Right atrium auricular region (tissue), 2 donors: ENCODE data around the gene GIPC2. TPM values are rescaled to one million over a fixed set of nuclear protein-coding genes. Genes with fewer than 3 reads are reported as not detected.

Source experiments
- DNase-seq: peaks from one replicate; pipeline ENCODE4 v3.0.0-alpha.2; 2019; ENCODE audit warnings: low spot score
- H3K27ac ChIP-seq, 2 donors: fragments of 200-600 bp; sonication (generic); 1 replicate in 1 of 2; 2 replicates in 1 of 2; pipeline ENCODE4 v1.5.1; 2016 to 2019
- H3K27me3 ChIP-seq, 2 donors: fragments of 200-600 bp; sonication (generic); one replicate each; pipeline versions ENCODE4 v1.5.1 to v1.6.0; 2017 to 2019
- H3K36me3 ChIP-seq: fragments of 200-600 bp; sonication (generic); one replicate; pipeline ENCODE4 v1.5.1; 2016
- H3K4me1 ChIP-seq, 2 donors: fragments of 200-600 bp; sonication (generic); one replicate each; pipeline versions ENCODE4 v1.5.1 to v1.6.0; 2017 to 2019
- H3K4me3 ChIP-seq, 2 donors: fragments of 200-600 bp; sonication (generic); 1 replicate in 1 of 2; 2 replicates in 1 of 2; pipeline ENCODE4 v1.5.1; 2017 to 2019; ENCODE audit warnings: mild to moderate bottlenecking in 1 of 2, moderate library complexity in 1 of 2
- H3K9me3 ChIP-seq, 2 donors: fragments of 200-600 bp; sonication (generic); one replicate each; pipeline ENCODE4 v1.5.1; 2019
- CTCF ChIP-seq, 2 donors: fragments of 200-600 bp; sonication (generic); IDR thresholded peaks; one replicate each; pipeline ENCODE4 v1.5.1; 2019; ENCODE audit warnings: antibody characterized with exemption in 2 of 2
- total RNA-seq, 2 donors: library from RNA; depleted of rRNA; stranded (reverse); fragments of >200 nt; gene quantifications; one replicate each; pipeline ENCODE4 v1.1.0, GENCODE V29; 2016

GIPC2 gene
- total RNA-seq, 2 donors from 2014 or later, result 1.5 to 2.3 TPM

GRCh38 chr1:78184460-78185072 is 138.8 kb downstream of the GIPC2 start:
- Histone ChIP-seq H3K27ac (no peak overlapping the region), H3K9me3 (no peaks in the 10 kb centered on the region), H3K27me3 (no peaks in the 10 kb centered on the region), H3K4me3 (no peak overlapping the region), H3K4me1 (no peaks in the 10 kb centered on the region), H3K36me3 (no peaks in the 10 kb centered on the region)
- no peak for TF ChIP-seq CTCF (IDR thresholded peaks at IDR 0.05)
- no peak for DNase-seq

Other genes starting within 250 kb of the GIPC2 start
- gene NEXN, start 157.3 kb upstream of the GIPC2 start, total RNA-seq, result 100 to 1,000 TPM; 269 to 295 TPM
- gene FUBP1, start 66.9 kb upstream of the GIPC2 start, total RNA-seq, result 10 to 100 TPM; 45.8 to 49.3 TPM
- 10 to 100 TPM; 60.9 to 83.6 TPM for gene DNAJB4, start 41.0 kb upstream of the GIPC2 start, total RNA-seq